NCI-H2107 treated with DMSO at 0.1 percent for 48 hours (cell line): ENCODE data around the gene SGCG.
"Not testable (repeated sequence)": the region's sequence is repeated elsewhere in the genome, so short reads cannot be mapped to it uniquely, and the experiment has no call there.

Experiments used
- DNase-seq: peaks from one replicate; lab custom pipeline; 2025; ENCODE audit not compliant: unreplicated experiment; lab: John Stamatoyannopoulos, UW

SGCG gene, protein sequence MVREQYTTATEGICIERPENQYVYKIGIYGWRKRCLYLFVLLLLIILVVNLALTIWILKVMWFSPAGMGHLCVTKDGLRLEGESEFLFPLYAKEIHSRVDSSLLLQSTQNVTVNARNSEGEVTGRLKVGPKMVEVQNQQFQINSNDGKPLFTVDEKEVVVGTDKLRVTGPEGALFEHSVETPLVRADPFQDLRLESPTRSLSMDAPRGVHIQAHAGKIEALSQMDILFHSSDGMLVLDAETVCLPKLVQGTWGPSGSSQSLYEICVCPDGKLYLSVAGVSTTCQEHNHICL

DNA sequence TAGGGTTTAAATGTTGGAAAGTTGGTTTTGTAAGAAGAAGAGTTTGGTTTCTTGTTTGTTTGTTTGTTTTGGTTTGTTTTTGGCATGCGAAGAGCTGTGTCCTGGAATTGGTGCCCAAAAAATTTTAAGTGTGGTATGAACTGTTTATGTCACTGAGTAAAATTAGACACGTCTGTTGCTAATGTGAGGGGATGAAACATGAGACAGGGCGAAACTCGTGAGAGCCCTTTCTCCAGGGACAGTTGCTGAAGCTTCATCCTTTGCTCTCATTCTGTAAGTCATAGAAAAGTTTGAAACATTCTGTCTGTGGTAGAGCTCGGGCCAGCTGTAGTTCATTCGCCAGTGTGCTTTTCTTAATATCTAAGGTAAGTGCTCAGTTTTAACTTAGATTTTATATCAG is at the start of gene SGCG:
TSS of gene SGCG (plus strand) at position 269 of the 400 bp plus-strand sequence. CDS start 22,716 bp downstream, outside the sequence.
- no peak for DNase-seq

DNA sequence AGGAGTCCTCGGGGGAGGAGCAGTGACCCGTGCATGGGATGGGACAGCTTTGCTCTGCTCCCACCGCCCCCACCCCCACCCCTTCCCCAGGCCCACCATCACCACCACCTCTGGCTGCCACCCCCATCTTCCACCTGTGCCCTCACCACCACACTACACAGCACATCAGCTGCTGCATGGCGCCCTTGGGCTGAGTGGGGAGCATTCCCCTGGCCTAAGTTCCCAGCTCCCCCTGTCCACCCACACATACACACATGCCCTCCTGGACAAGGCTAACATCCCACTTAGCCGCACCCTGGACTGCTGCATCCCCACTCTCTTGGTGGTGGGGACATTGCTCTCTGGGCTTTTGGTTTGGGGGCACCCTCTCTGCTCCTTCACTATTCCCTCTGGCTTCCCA is 46.2 kb upstream of the SGCG start:
- DNase-seq: no peak

GRCh38 chr13:23140492-23140891 is 40.3 kb upstream of the SGCG start:
- no peak for DNase-seq

DNA sequence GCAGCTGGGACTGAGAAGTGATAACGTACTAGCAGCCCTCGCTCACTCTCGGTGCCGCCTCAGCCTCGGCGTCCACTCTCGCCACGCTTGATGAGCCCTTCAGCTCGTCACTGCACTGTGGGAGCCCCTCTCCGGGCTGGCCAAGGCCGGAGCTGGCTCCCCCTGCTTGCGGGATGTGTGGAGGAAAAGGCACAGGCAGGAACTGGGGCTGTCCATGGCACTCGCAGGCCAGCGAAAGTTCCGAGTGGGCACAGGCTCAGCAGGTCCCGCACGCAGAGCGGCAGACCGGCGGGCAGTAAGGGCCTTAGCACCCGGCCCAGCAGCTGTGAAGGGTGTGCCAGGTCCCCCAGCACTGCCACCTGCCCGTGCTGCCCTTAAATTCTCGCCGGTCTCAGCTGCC is 38.8 kb upstream of the SGCG start:
- no peak for DNase-seq

GRCh38 chr13:23142607-23143006 is 38.2 kb upstream of the SGCG start:
- DNase-seq: not testable (repeated sequence)

- DNase-seq: no peak
These were observed 36.3 kb upstream of the SGCG start for GRCh38 chr13:23144431-23144830.

- DNase-seq: no peak
These were observed 34.8 kb upstream of the SGCG start for GRCh38 chr13:23146006-23146405.

DNA sequence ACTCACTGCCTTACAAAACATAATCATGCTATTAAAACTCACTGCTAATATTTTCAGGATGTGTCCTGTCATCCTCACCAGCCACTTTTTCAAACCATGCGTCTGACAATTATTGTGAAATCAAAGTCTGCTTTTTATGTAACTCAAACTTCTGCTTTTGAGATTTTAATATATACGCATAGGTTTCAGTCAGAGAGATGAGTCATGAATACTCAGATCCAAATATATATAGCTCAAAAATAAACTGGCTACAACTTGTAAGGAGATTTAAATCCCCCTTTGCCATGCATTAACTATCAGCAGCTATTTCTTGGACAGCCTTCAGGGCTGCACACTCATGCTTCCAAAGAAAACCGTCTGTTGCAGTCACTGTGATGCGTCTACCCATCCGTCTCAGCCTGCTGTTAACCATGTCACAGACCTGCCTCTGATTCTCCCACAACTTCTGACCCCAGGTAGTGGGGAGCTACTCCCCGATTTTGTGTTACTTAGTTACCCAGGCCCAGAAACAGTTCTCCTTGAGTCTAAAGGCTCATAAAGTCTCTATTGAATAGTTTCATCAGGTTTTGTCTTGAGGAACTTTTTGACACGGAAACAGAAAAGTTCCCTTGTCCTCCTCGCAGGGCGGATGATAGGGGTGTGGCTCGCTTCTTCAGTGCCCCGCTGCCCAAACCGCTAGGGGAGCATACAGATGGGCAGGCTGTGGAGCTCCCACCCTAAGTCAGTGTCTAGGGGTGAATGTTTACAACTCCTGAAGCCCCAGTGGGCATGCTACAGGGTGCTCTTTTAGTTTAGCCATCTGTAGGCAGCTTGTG is 33.8 kb upstream of the SGCG start:
- DNase-seq: no peak

DNA sequence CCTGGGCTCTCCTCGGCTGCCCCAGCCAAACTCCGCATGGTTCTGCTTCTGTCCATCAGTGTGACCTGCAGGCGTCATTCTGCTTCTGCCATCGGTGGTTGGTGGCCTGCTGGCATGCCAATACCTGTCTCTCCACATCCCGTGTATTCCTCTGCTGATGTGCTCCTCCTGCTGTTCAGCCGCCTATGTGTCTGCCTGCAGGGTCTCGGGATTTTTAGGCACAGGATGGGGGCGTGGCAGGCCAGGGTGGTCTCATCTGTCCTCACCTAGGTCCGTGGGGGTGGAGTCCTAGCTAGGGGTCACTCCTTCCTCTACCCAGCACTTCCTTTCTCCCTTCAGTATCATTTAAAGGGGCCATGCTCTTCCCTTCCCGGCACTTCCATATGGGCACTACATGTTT is 33.0 kb upstream of the SGCG start:
- no peak for DNase-seq

GRCh38 chr13:23157781-23158180 is 23.0 kb upstream of the SGCG start:
- no peak for DNase-seq

DNA sequence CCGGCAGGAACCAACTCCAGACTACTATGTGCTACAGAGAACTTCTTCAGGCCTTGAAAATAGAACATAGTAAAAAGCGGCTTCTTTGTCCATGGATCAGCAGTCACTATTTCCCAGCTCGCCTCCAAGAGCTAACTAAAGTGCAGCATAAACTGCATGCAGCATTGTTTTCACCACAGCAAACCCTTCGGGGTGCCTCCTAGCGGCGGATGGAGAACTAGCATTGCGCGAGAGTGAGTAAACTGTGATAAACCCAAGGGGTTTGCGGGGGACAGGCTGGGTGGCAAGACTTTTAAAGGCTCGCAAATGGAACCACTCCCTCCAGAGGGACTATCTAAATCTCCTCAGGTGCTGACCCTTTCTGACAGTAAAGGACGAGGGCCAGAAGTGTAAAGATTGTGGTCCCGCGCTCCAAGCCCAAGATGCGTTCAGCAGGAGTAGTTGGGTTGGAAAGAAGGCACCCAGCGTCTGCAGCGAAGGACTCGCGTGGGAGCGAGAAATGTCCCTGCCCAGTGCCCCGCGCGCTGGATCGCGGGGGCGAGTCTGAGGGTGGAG is 21.5 kb upstream of the SGCG start:
- DNase-seq: no peak

DNA sequence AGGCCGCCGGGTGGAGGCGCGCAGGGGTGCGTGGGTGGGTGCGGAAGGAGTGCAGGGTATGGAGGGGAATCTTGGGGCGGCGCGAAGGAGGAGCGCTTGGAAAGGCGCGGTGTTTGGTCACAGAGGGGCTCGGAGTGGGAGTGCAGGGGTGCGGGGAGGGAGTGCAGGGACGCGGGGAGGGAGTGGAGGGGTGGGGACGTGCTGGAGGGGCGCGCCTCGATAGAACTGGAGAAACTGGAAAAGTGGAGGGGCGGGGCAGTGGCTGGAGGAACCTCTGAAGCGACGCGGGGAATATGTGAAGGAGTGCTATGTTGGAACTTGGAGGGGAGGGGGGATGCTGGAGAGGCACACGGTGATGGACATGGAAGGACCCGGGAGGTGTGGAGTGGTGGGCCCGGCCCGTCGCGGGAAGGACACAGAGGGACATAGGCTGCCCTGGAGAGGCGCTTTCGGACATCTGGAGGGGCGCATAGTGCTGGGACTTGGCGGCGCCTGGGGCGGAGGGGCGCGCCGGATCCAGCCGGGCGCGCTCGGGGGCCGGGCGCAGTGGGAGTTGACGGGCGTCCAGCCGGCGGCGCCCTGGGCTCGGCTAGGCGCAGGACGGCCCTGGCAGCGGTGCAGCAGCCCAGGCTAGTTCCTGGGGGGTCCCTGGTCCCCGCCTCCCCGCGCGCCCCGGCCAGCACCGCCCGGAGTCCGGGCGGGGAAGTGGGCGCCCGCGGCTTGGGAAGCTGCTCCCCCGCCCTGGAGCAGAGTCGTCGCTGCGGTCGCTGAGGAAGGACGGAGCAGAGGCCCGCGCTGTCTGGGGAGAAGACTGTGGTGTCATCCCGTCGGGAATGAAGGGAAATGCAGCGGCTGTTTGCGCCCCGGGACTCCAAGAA is 20.8 kb upstream of the SGCG start:
- no peak for DNase-seq

DNA sequence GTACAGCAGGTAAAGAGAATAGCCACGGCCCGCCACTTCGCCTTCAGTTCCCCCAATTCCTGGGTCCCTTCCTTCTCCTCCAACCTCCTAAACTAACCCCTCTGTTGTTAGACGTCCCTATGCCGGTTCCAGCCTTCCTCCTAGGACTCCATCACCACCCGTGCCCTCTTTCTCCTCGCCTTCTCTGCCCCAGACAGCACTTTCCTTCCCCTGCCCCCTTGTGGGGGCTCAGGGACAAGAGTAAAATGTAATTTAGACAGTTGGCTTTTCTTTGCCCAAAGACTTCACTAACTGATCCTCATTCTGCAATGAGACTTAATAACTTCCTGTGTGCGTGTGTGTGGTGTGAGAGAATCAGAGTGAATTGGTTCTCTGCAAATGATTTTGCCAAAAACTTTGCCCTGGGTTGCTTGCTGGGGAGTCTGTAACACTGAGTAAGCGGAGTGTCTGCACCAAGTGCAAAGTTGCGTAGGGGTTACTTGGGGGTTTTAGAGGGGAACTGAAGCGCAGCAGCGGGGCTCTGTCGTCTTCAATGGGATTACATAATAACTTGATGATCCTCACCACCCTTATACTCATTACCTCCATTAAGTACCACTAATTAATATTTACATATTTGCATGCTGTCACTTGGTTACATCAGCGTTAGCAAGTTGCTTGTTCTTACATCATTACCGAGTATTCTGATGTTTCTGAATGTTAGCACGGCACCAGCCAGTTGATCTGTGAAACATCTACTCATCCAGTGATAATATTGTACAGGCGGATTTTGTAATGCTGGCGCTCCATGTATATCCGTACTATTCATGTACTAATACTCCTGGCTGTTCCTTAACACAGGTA is 19.9 kb upstream of the SGCG start:
- no peak for DNase-seq

GRCh38 chr13:23161481-23161825 is 19.3 kb upstream of the SGCG start:
- no peak for DNase-seq

DNA sequence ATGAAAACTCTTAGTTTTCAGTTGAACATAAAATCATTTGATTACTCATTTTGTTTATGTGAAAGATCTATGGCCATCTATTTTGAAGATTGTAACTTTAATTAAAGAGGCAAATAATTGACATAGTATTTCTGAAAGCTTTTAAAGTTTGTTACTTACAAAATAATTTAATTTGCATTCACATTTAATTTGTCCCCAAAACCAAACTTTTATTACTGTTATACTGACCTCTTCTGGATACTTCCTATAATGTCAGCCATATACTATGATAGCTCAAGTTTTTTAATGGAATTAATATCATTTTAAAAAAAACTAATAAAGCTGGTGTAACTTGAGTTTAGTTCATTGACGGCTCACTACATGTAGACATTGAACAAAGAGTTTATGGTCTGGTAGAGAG is 4.9 kb upstream of the SGCG start:
- DNase-seq: no peak

GRCh38 chr13:23182142-23182541 is 1.4 kb downstream of the SGCG start:
- DNase-seq: no peak

- DNase-seq: no peak
These were observed 2.5 kb downstream of the SGCG start for GRCh38 chr13:23183292-23183691.

DNA sequence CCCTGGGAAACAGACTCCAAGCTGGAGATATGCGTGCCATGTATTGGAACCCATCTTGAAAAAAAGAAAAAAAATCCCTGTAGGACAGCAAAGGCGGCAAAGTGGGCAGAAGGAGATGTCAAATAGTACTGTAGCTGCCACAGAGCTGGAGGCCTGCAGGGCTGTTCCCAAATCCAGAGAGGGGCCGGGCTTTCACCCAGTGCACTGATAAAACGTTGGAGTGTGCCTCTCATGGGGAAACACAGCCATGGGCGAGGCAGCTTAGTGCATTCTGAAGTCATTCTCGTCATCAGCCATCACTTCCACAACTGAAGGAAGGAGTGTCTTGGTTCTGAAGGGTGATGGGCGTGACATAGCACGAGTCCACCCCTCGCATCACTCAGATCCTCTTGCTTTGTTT is 4.8 kb downstream of the SGCG start:
- DNase-seq: no peak

DNA sequence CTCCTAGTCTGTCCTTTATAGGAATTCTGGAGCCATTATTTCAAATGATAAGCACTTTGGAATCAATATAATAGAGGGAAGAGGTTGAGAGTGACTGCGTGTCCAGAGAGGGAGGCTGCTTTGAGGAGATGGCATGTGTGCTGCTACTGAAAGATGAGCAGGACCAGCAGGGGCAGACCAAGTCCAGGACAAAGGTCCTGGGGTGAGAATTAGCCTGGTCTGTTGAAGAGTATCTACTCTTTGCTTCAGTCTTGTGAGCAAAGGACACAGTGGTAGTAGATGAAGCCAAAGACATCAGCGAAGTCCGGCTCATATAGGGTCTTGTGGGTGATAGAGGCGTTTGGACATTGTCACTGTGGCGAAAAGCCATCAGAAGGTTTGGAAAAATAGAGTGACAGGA is 21.1 kb downstream of the SGCG start:
- no peak for DNase-seq

DNA sequence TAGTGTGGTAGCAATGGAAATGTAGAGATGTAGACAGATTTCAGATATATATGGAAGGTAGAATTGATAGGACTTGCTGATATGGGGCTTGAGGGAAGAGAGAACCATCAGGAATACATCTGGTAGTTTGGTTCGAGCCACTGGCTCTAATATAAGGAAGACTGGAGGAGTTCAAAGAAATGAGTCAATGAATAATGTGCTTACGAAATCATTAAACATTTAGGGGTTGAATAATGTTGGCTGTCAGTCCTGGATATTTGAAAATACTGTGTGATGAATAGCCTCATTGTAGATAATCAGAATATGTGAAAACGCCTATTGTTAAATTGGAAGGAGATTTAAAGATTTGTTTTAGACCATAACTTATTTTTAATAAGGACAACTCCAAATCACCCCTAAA is 21.6 kb downstream of the SGCG start:
- no peak for DNase-seq
